Heart right ventricle (tissue), 16 donors: ENCODE results near the gene ADAM8. TPM values are rescaled to one million over a fixed set of nuclear protein-coding genes. Genes with fewer than 3 reads are reported as not detected.

Experiments
- ATAC-seq, 8 donors: fragments of 200-7000 bp; cut with Tn5 transposase; one replicate each; pipeline ENCODE4 v1.9.1; 2020; ENCODE audit warnings: mild to moderate bottlenecking in 8 of 8, moderate library complexity in 8 of 8, moderate number of reproducible peaks in 1 of 8
- DNase-seq, 2 donors: peaks; one replicate each; pipeline ENCODE4 v3.0.0-alpha.2; 2020
- H3K27ac ChIP-seq, 10 donors: fragments of 200-600 bp; sonication (generic) in 2 of 10; one replicate each; pipeline versions ENCODE4 v1.5.0 to v1.8.0; 2020 to 2022; ENCODE audit warnings: mild to moderate bottlenecking in 3 of 10
- H3K27me3 ChIP-seq, 7 donors: fragments of 200-600 bp; one replicate each; pipeline ENCODE4 v1.8.0; 2021 to 2022; ENCODE audit warnings: mild to moderate bottlenecking in 2 of 7
- H3K36me3 ChIP-seq, 9 donors: fragments of 200-600 bp; sonication (generic) in 1 of 9; one replicate each; pipeline versions ENCODE4 v1.5.0 to v1.8.0; 2020 to 2022; ENCODE audit warnings: mild to moderate bottlenecking in 2 of 9
- H3K4me1 ChIP-seq, 9 donors: fragments of 200-600 bp; sonication (generic) in 1 of 9; one replicate each; pipeline versions ENCODE4 v1.5.0 to v1.8.0; 2020 to 2022; ENCODE audit warnings: mild to moderate bottlenecking in 4 of 9
- H3K4me3 ChIP-seq, 10 donors: fragments of 200-600 bp; sonication (generic) in 2 of 10; one replicate each; pipeline versions ENCODE4 v1.5.0 to v1.8.0; 2020 to 2022; ENCODE audit warnings: mild to moderate bottlenecking in 7 of 10, moderate library complexity in 2 of 10
- H3K9me3 ChIP-seq, 11 donors: fragments of 200-600 bp in 10 of 11; sonication (generic) in 2 of 11; one replicate each; pipeline versions ENCODE4 v1.5.0 to v1.8.0; 2013 to 2022; ENCODE audit warnings: mild to moderate bottlenecking in 2 of 11, control low read depth in 1 of 11, moderate library complexity in 1 of 11
- WGBS, 2 donors: extraction: QIAGEN DNeasy Blood & Tissue Kit; methylation state at CpG; one replicate each; pipeline ENCODE4 v1.1.7; 2013; ENCODE audit warnings: inconsistent platforms in 1 of 2; 5-methylcytosine and 5-hydroxymethylcytosine counted together
- intact Hi-C, 10 donors: fragments of 100-400 bp; cut with DNase I; formaldehyde crosslinking; loops; one replicate each; pipeline versions ENCODE4 v1.11.1 to v1.14.2; 2022
- polyA plus RNA-seq, 2 donors: library from polyadenylated mRNA; stranded (reverse); fragments of 200-250 nt; gene quantifications; one replicate each; pipeline ENCODE4 v1.2.3, GENCODE V29; 2013
- total RNA-seq, 10 donors: library from RNA; stranded (reverse); fragmentation: NEBNext Ultra II Directional in 3 of 10; extraction: Animal tissue kit (Norgen Biotek cat#: 25700) in 3 of 10; gene quantifications; one replicate each; pipeline versions ENCODE4 v1.2.1 to v1.2.4, GENCODE V29; 2021 to 2023
- TF ChIP-seq, protein P1 (sequence below), 9 donors: fragments of 200-600 bp; sonication (generic) in 2 of 9; IDR thresholded peaks; one replicate each; pipeline versions ENCODE4 v1.5.0 to v1.8.0; 2021 to 2022; ENCODE audit warnings: antibody characterized with exemption in 9 of 9, mild to moderate bottlenecking in 5 of 9, moderate library complexity in 1 of 9
- donor health status: Arrhythmogenic right ventricular cardiomyopathy.
- donor health status: ischemic (EF 13 %, LVEDD 7.1; RV severe dilation, severe dysfunction).
- donor health status: healthy with polysubstance abuse.
- donor health status: DM: no; HTN: yes; CAD: no.
- donor health status: DM: no; HTN: no; CAD: no.
- donor health status: ischemic (EF 25% LVEDD 6.9; RV normal size, moderate dysfunction).
- donor health status: ischemic (EF 25% LVEDD 5.7; RV mildly dilated, moderate dysfunction).
- donor health status: healthy.
- donor health status: DM: yes; HTN: yes; CAD: no.
- donor health status: Ischemic cardiomyopathy.
- donor health status: ischemic (EF 35%, LVEDD 5.7; RV mildly dilated, moderate dysfunction).
- donor health status: nonischemic (EF 11% LVEDD 7.7; RV severe dilation, severe dysfunction).
- donor health status: DM: yes; HTN: yes; CAD: no.
- donor health status: PGD.
- donor health status: ischemic (EF 29% LVEDD 5.4; RV normal size, mild dysfunction).
- donor health status: nonischemic (EF 23%, LVEDD 6.1; RV moderate dilation, normal function).

Gene ADAM8
- total and polyA plus RNA-seq, 12 donors: 0.88 to 6.5 (median 1.6) TPM

- intact Hi-C loops: no loop called here
- Histone ChIP-seq H3K36me3 (no peaks in the 10 kb centered on the region), H3K27me3 (peaks cover 8 to 78% (median 54%) of the 10 kb centered on the region in 7 donors), H3K4me3 (no peak overlapping the region), H3K9me3 (no peaks in the 10 kb centered on the region), H3K4me1 (peaks cover 0 to 11% (median 0%) of the 10 kb centered on the region in 9 donors), H3K27ac (no peak overlapping the region)
- 75 to 79% methylated on average over 21 of the region's 21 CpGs for WGBS, 2 donors
- ATAC-seq: no peak
- TF ChIP-seq, protein P1, sequence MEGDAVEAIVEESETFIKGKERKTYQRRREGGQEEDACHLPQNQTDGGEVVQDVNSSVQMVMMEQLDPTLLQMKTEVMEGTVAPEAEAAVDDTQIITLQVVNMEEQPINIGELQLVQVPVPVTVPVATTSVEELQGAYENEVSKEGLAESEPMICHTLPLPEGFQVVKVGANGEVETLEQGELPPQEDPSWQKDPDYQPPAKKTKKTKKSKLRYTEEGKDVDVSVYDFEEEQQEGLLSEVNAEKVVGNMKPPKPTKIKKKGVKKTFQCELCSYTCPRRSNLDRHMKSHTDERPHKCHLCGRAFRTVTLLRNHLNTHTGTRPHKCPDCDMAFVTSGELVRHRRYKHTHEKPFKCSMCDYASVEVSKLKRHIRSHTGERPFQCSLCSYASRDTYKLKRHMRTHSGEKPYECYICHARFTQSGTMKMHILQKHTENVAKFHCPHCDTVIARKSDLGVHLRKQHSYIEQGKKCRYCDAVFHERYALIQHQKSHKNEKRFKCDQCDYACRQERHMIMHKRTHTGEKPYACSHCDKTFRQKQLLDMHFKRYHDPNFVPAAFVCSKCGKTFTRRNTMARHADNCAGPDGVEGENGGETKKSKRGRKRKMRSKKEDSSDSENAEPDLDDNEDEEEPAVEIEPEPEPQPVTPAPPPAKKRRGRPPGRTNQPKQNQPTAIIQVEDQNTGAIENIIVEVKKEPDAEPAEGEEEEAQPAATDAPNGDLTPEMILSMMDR (IDR thresholded peaks at IDR 0.05): no peak
- no peak for DNase-seq
These were observed 27.4 kb downstream of the ADAM8 start for GRCh38 chr10:133249094-133249780.

DNA sequence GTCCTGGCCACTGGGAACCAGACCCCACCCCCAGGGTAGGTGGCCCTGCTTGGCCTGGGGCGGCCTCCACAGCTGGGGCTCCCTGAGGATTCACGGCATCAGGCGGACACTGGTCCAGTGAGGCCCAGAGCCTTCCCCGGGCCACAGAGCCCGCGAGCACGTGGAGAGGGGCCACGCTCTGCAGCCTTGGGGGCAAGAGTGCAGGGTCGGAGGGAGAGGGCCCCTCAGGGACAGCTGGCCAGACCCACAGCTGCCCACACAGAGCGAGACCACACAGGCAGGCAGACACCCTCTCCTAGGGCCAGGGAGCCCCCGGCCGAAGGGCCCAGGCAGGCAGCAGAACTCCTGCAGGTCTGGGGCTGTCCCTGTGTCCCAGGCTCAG, 28.3 kb downstream of the ADAM8 start:
- Histone ChIP-seq H3K4me3 (no peak overlapping the region), H3K36me3 (no peaks in the 10 kb centered on the region), H3K4me1 (peaks cover 0 to 7% (median 0%) of the 10 kb centered on the region in 9 donors), H3K27ac (no peak overlapping the region), H3K9me3 (no peaks in the 10 kb centered on the region), H3K27me3 (peaks cover 8 to 84% (median 63%) of the 10 kb centered on the region in 7 donors)
- WGBS, 2 donors: 79 to 83% methylated on average over 12 of the region's 12 CpGs
- intact Hi-C loops: no loop called here
- ATAC-seq (no peak), DNase-seq (no peak)
- TF ChIP-seq, protein P1 (IDR thresholded peaks at IDR 0.05): no peak

DNA sequence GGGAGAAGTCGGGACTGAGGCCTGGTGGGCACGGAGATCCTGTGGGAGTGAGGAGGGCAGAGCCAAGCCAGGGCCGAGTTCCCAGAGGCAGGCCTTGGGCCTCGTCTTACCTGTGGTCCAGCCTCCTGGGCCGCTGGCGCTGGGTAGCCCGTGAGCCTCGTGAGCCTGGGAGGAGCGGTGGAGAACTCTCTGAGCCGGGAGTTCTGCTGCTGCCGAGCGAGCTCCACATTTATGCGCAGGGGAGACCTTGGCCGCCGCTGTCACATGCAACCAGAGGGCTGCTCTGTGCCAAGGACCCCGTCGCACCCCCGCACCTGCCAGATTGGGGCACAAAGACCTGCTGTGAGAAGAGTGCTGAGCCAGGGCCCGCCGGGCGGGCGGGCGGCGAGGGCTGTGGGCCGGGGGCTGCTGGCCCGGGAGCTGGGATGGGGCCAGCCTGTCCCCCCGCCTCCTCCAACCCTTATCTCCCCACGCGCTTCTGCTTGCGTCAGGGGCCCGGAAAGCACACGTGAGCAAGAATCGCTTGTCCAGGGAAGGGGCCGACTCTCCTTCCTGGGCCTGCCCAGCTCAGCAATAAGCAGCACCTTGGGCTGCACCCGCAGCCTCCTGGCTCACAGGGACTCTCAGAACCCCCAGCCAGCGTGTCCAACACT, 28.9 kb downstream of the ADAM8 start:
- TF ChIP-seq, protein P1 (IDR thresholded peaks at IDR 0.05): no peak
- WGBS, 2 donors: 56 to 61% methylated on average over 31 to 36 of the region's 36 CpGs
- Histone ChIP-seq H3K4me3 (no peak overlapping the region), H3K4me1 (peaks cover 0 to 7% (median 0%) of the 10 kb centered on the region in 9 donors), H3K27ac (no peak overlapping the region), H3K36me3 (no peaks in the 10 kb centered on the region), H3K27me3 (peaks cover 8 to 88% (median 65%) of the 10 kb centered on the region in 7 donors), H3K9me3 (no peaks in the 10 kb centered on the region)
- intact Hi-C loops: no loop called here
- DNase-seq (no peak), ATAC-seq (no peak)

DNA sequence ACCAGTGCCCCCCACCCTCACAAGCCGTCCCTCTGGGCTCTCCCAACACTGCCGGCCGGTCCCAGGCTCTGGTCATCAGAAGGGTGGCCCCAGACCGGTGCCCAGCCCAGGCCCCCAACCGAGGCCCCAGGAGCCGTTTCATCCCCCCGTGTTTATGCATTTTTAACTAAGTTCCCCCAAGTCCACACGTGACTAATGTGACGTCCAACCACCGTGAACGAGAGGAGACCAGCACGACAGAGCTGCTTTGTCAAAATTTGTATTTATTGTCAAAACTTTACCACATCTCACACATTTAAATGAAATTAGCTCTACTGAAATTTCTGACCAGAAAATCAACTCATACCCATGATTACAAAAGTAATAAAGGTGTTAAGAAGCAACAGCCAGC, 30.4 kb downstream of the ADAM8 start:
- ATAC-seq (no peak), DNase-seq (no peak)
- no peak overlapping the region for H3K27ac ChIP-seq
- 45 to 57% methylated on average over 12 of the region's 12 CpGs for WGBS, 2 donors
- TF ChIP-seq, protein P1 (IDR thresholded peaks at IDR 0.05): no peak
- peaks cover 8 to 92% (median 73%) of the 10 kb centered on the region in 7 donors for H3K27me3 ChIP-seq
- H3K4me3 ChIP-seq: no peak overlapping the region
- H3K9me3 ChIP-seq: no peaks in the 10 kb centered on the region
- peaks cover 0 to 8% (median 0%) of the 10 kb centered on the region in 9 donors for H3K4me1 ChIP-seq
- intact Hi-C loops: no loop called here
- H3K36me3 ChIP-seq: no peaks in the 10 kb centered on the region
